ENCODE results near the gene DPEP2NB.
"Not testable (repeated sequence)": the region's sequence is repeated elsewhere in the genome, so short reads cannot be mapped to it uniquely, and the experiment has no call there.

Gene DPEP2NB

GRCh38 chr16:68015681-68016080, at the start of gene DPEP2NB:
Gene DPEP2NB (minus strand): TSS chr16:68015911. CDS start chr16:68015770, 141 bp downstream.
- DNase-seq (ENCODE audit: low read depth in 2 of 2): no peak

- peak; percentile 40 to 43 for DNase-seq (ENCODE audit: low read depth in 2 of 2)
These were observed 49.2 kb upstream of the DPEP2NB start for GRCh38 chr16:68064791-68065365.

- no peak for DNase-seq (ENCODE audit: low read depth in 2 of 2)
These were observed 47.2 kb upstream of the DPEP2NB start for GRCh38 chr16:68062910-68063393.

GRCh38 chr16:68061396-68061795, 45.7 kb upstream of the DPEP2NB start:
- no peak for DNase-seq (ENCODE audit: low read depth in 2 of 2)

GRCh38 chr16:68059804-68060203, 44.1 kb upstream of the DPEP2NB start:
- DNase-seq (ENCODE audit: low read depth in 2 of 2): no peak

GRCh38 chr16:68055395-68055794, 39.7 kb upstream of the DPEP2NB start:
- no peak for DNase-seq (ENCODE audit: low read depth in 2 of 2)

GRCh38 chr16:68049449-68049848, 33.7 kb upstream of the DPEP2NB start:
- no peak for DNase-seq (ENCODE audit: low read depth in 2 of 2)

- no peak for DNase-seq (ENCODE audit: low read depth in 2 of 2)
These were observed 32.3 kb upstream of the DPEP2NB start for GRCh38 chr16:68047987-68048386.

- DNase-seq (ENCODE audit: low read depth in 2 of 2): no peak
These were observed 30.4 kb upstream of the DPEP2NB start for GRCh38 chr16:68046106-68046505.

GRCh38 chr16:68041783-68042182, 26.1 kb upstream of the DPEP2NB start:
- DNase-seq (ENCODE audit: low read depth in 2 of 2): no peak

GRCh38 chr16:68040506-68041288, 25.0 kb upstream of the DPEP2NB start:
- DNase-seq (ENCODE audit: low read depth in 2 of 2): peak; percentile 10 to 19

- no peak for DNase-seq (ENCODE audit: low read depth in 2 of 2)
These were observed 22.3 kb upstream of the DPEP2NB start for GRCh38 chr16:68037841-68038597.

GRCh38 chr16:68035227-68035626, 19.5 kb upstream of the DPEP2NB start:
- DNase-seq (ENCODE audit: low read depth in 2 of 2): no peak

GRCh38 chr16:68033101-68033500, 17.4 kb upstream of the DPEP2NB start:
- DNase-seq (ENCODE audit: low read depth in 2 of 2): no peak

GRCh38 chr16:68031951-68032350, 16.2 kb upstream of the DPEP2NB start:
- DNase-seq (ENCODE audit: low read depth in 2 of 2): no peak

GRCh38 chr16:68030108-68030507, 14.4 kb upstream of the DPEP2NB start:
- not testable (repeated sequence) for DNase-seq (ENCODE audit: low read depth in 2 of 2)

GRCh38 chr16:68028996-68029395, 13.3 kb upstream of the DPEP2NB start:
- no peak for DNase-seq (ENCODE audit: low read depth in 2 of 2)

GRCh38 chr16:68022728-68023537, 7.2 kb upstream of the DPEP2NB start, which contains the start of the genes DDX28 and DUS2:
Gene DDX28 (minus strand): TSS chr16:68023232. CDS start chr16:68023202, 30 bp downstream.
Gene DUS2 (plus strand): TSS chr16:68023284. CDS start chr16:68038024, 14,740 bp downstream.
- DNase-seq (ENCODE audit: low read depth in 2 of 2): peak; percentile 79 to 80

- DNase-seq (ENCODE audit: low read depth in 2 of 2): no peak
These were observed 6.6 kb upstream of the DPEP2NB start for GRCh38 chr16:68022278-68022727.

- DNase-seq (ENCODE audit: low read depth in 2 of 2): no peak
These were observed 5.8 kb upstream of the DPEP2NB start for GRCh38 chr16:68021490-68021889.

- DNase-seq (ENCODE audit: low read depth in 2 of 2): no peak
These were observed 3.5 kb upstream of the DPEP2NB start for GRCh38 chr16:68019167-68019680.
